HepG2 (cell line): Measurements from ENCODE around the gene ADARB2. TPM values are rescaled to one million over a fixed set of nuclear protein-coding genes. Genes with fewer than 3 reads are reported as not detected.

ENCODE experiments used
- ATAC-seq: fragments of 200-7000 bp; cut with Tn5 transposase; 3 replicates; pipeline ENCODE4 v1.9.1; 2020; ENCODE audit warnings: mild to moderate bottlenecking, moderate library complexity
- BruUV-seq: library from RNA; stranded (reverse); fragments of 400-500 nt; replicated peaks from 2 replicates; lab custom pipeline; 2021; lab: Mats Ljungman, UMichigan
- CTCF ChIA-PET: fragments of 300-600 bp; formaldehyde crosslinking; extraction: SDS; loops from one replicate; lab custom pipeline; 2021; ENCODE audit warnings: low total read pairs, inconsistent platforms, low intra/inter-chr PET ratio; lab: Yijun Ruan, JAX
- POLR2A ChIA-PET: fragments of 350-600 bp; sonication (Branson Sonifier 250); formaldehyde crosslinking; loops from one replicate; lab custom pipeline; 2020; ENCODE audit warnings: antibody characterized with exemption, inconsistent platforms; lab: Yijun Ruan, JAX
- DNase-seq: peaks from one replicate; pipeline ENCODE4 v3.0.0-alpha.2; 2015; ENCODE audit warnings: low spot score
- FAIRE-seq: peaks from 3 replicates; lab custom pipeline; 2011; peaks lifted over from hg19 to GRCh38; lab: Jason Lieb, UNC
- H2AFZ ChIP-seq: one replicate; pipeline ENCODE4 v1.6.1; 2011; ENCODE audit warnings: low read length, inconsistent platforms
- H3K27ac ChIP-seq: fragments of 300-600 bp; 3 replicates; pipeline ENCODE4 v1.8.0; 2011; ENCODE audit warnings: mixed run types, mild to moderate bottlenecking, mixed read lengths, low read length, inconsistent platforms; ENCODE audit not compliant: insufficient read depth; ENCODE audit errors: extremely low read length
- H3K27me3 ChIP-seq, 2 experiments: fragments of 200-600 bp in 1 of 2; 2 replicates in 1 of 2; 3 replicates in 1 of 2; pipeline versions ENCODE4 v1.6.0 to v1.8.0; 2011; ENCODE audit warnings: low read length in 2 of 2, mild to moderate bottlenecking in 2 of 2, moderate library complexity in 2 of 2, inconsistent platforms in 1 of 2; ENCODE audit not compliant: insufficient read depth in 2 of 2, control insufficient read depth in 1 of 2
- H3K36me3 ChIP-seq, 2 experiments: fragments of 200-600 bp in 1 of 2; replicated peaks in 1 of 2; 2 replicates in 1 of 2; 3 replicates in 1 of 2; pipeline versions ENCODE4 v1.5.1 to v1.8.0; 2011; ENCODE audit warnings: low read length in 2 of 2, inconsistent platforms in 1 of 2; ENCODE audit not compliant: insufficient read depth in 2 of 2, control insufficient read depth in 1 of 2
- H3K4me1 ChIP-seq: 2 replicates; pipeline ENCODE4 v1.5.1; 2012; ENCODE audit warnings: low read length, inconsistent platforms; ENCODE audit not compliant: insufficient read depth
- H3K4me2 ChIP-seq: 2 replicates; pipeline ENCODE4 v1.6.0; 2011; ENCODE audit warnings: low read depth, low read length, inconsistent platforms
- H3K4me3 ChIP-seq, 3 experiments: fragments of 200-600 bp in 1 of 3; sonication (generic), shearing (Covaris generic) in 1 of 3; replicated peaks in 1 of 3; 2 replicates each; pipeline ENCODE4 v1.5.1; 2011 to 2016; ENCODE audit warnings: low read length in 3 of 3, inconsistent platforms in 2 of 3, low read depth in 2 of 3, mild to moderate bottlenecking in 2 of 3, control low read depth in 1 of 3, mixed read lengths in 1 of 3; ENCODE audit not compliant: insufficient read depth in 1 of 3
- H3K79me2 ChIP-seq: one replicate; pipeline ENCODE4 v1.6.1; 2011; ENCODE audit warnings: low read length, inconsistent platforms; ENCODE audit not compliant: insufficient read depth
- H3K9ac ChIP-seq: 2 replicates; pipeline ENCODE4 v1.6.0; 2011; ENCODE audit warnings: mild to moderate bottlenecking, low read depth, low read length, inconsistent platforms; ENCODE audit not compliant: insufficient read depth
- H3K9me3 ChIP-seq: 2 replicates; pipeline ENCODE4 v1.5.1; 2012; ENCODE audit warnings: mild to moderate bottlenecking, low read length
- H4K20me1 ChIP-seq: 2 replicates; pipeline ENCODE4 v1.6.0; 2011; ENCODE audit warnings: inconsistent platforms, mild to moderate bottlenecking, low read length, moderate library complexity; ENCODE audit not compliant: insufficient read depth
- AHR ChIP-seq: IDR thresholded peaks from 2 replicates; pipeline ENCODE4 v1.6.1; 2018; ENCODE audit warnings: missing genetic modification reagents, missing compliant biosample characterization
- FOXP4 ChIP-seq: sonication (generic); formaldehyde crosslinking; IDR thresholded peaks from 2 replicates; pipeline ENCODE4 v1.4.0; 2020; ENCODE audit warnings: missing genetic modification reagents
- GABPA ChIP-seq, 2 experiments: IDR thresholded peaks; 2 replicates each; pipeline ENCODE4 v1.6.1; 2011 to 2016; ENCODE audit warnings: low read depth in 2 of 2, low read length in 1 of 2, missing biosample characterization in 1 of 2, missing genetic modification characterization in 1 of 2
- HDAC2 ChIP-seq: sonication (generic); formaldehyde crosslinking; IDR thresholded peaks from 2 replicates; pipeline ENCODE4 v1.4.0; 2020; ENCODE audit warnings: missing genetic modification reagents
- HINFP ChIP-seq: sonication (generic); formaldehyde crosslinking; IDR thresholded peaks from 2 replicates; pipeline ENCODE4 v1.4.0; 2020; ENCODE audit warnings: low read depth, mild to moderate bottlenecking, missing genetic modification reagents
- ONECUT2 ChIP-seq: sonication (generic); formaldehyde crosslinking; IDR thresholded peaks from 2 replicates; pipeline ENCODE4 v1.4.0; 2020; ENCODE audit warnings: missing genetic modification reagents
- PAX8 ChIP-seq: sonication (generic); formaldehyde crosslinking; IDR thresholded peaks from 2 replicates; pipeline ENCODE4 v1.8.0; 2022; ENCODE audit warnings: mild to moderate bottlenecking, missing genetic modification reagents, borderline replicate concordance
- PAXIP1 ChIP-seq: sonication (generic); formaldehyde crosslinking; conservative IDR thresholded peaks from 2 replicates; pipeline ENCODE4 v1.4.0; 2020; ENCODE audit warnings: mild to moderate bottlenecking, missing genetic modification reagents, moderate library complexity
- RFXAP ChIP-seq: sonication (generic); formaldehyde crosslinking; IDR thresholded peaks from 2 replicates; pipeline ENCODE4 v1.4.0; 2020; ENCODE audit warnings: missing genetic modification reagents, borderline replicate concordance
- SAFB2 ChIP-seq: sonication (generic); formaldehyde crosslinking; IDR thresholded peaks from 2 replicates; pipeline ENCODE4 v1.5.1; 2020; ENCODE audit warnings: missing genetic modification reagents, low read depth, mild to moderate bottlenecking, borderline replicate concordance
- SP2 ChIP-seq: sonication (generic); formaldehyde crosslinking; IDR thresholded peaks from 2 replicates; pipeline ENCODE4 v1.5.1; 2020; ENCODE audit warnings: mild to moderate bottlenecking, missing genetic modification reagents
- ZNF597 ChIP-seq: sonication (generic); formaldehyde crosslinking; IDR thresholded peaks from 2 replicates; pipeline ENCODE4 v1.5.0; 2020; ENCODE audit warnings: missing genetic modification reagents
- ZNF879 ChIP-seq: sonication (generic); formaldehyde crosslinking; IDR thresholded peaks from 2 replicates; pipeline ENCODE4 v1.8.1; 2023; ENCODE audit warnings: missing genetic modification reagents
- WGBS: methylation state at CpG from one replicate; pipeline ENCODE4 v1.1.6; 2017; ENCODE audit warnings: low lambda C conversion rate; 5-methylcytosine and 5-hydroxymethylcytosine counted together
- in situ Hi-C: cut with HindIII; loops from 2 replicates; pipeline ENCODE4 v1.10.0; 2017; ENCODE audit warnings: low pct_unique_long_range_greater_than_20kb; ENCODE audit not compliant: extremely low pct_ligation_motif_present
- intact Hi-C: fragments of 100-400 bp; cut with micrococcal nuclease; formaldehyde crosslinking; loops from one replicate; pipeline ENCODE4 v1.10.0; 2022; ENCODE audit not compliant: unreplicated experiment
- polyA plus RNA-seq, 8 experiments: library from polyadenylated mRNA; depleted of rRNA in 3 of 8; stranded (reverse) in 7 of 8; unstranded in 1 of 8; fragments of >200 nt; fragmentation: Illumina TruSeq in 4 of 8; extraction: Trizol in 4 of 8; gene quantifications; 2 replicates each; pipeline versions ENCODE4 v1.2.1 to v1.2.3, GENCODE V29; 2011 to 2016; ENCODE audit warnings: low read depth in 4 of 8, missing spikeins in 1 of 8, mixed read lengths in 1 of 8; ENCODE audit not compliant: insufficient read depth in 1 of 8
- total RNA-seq, 5 experiments: library from RNA; depleted of rRNA; stranded (reverse); fragments of >200 nt; fragmentation: Illumina TruSeq; extraction: Trizol; gene quantifications; 2 replicates each; pipeline ENCODE4 v1.2.3, GENCODE V29; 2016; ENCODE audit warnings: low read depth in 1 of 5

Gene ADARB2
- total and polyA plus RNA-seq, 2 of the 13 experiments (the other 11 are each of a cell fraction or from before 2014, with no cell fraction given), result not detected

- TF ChIP-seq SAFB2 (CRISPR knock-in tag) (no peak), GABPA (IDR thresholded peaks at IDR 0.05; ENCODE audit: low read depth, low read length) (no peak), GABPA (CRISPR knock-in tag; IDR thresholded peaks at IDR 0.05; ENCODE audit: low read depth) (no peak), SP2 (no peak), RFXAP (no peak)
- TF ChIP-seq, all 625 proteins: peak for 0
Measured at GRCh38 chr10:1491901-1492300, 245.4 kb downstream of the ADARB2 start (continued).

GRCh38 chr10:1489801-1490200, 247.5 kb downstream of the ADARB2 start:
- ATAC-seq (no peak), DNase-seq (no peak), FAIRE-seq (no peak)
- H3K4me2 ChIP-seq, result no peak overlapping the region
- no peaks in the 10 kb centered on the region for H3K36me3 ChIP-seq
- 38% methylated on average over 4 of the region's 4 CpGs for WGBS
- ChIA-PET POLR2A (no interaction called here), CTCF (no interaction called here)
- H4K20me1 ChIP-seq, result no peaks in the 10 kb centered on the region
- no peaks in the 10 kb centered on the region for H3K9me3 ChIP-seq
- in situ Hi-C loops (no loop called here), intact Hi-C loops (no loop called here)
- no peaks in the 10 kb centered on the region for H3K4me1 ChIP-seq
- no peaks in the 10 kb centered on the region; a peak in 2 of 5 replicates for H3K27me3 ChIP-seq
- no peak overlapping the region for H2AFZ ChIP-seq
- no TSS peak for BruUV-seq
- no peaks in the 10 kb centered on the region for H3K79me2 ChIP-seq
- no peak overlapping the region for H3K9ac ChIP-seq
- no peak overlapping the region for H3K4me3 ChIP-seq
- no peak overlapping the region for H3K27ac ChIP-seq
- TF ChIP-seq AHR (no peak), ZNF879 (no peak), FOXP4 (CRISPR knock-in tag) (no peak), PAX8 (CRISPR knock-in tag) (no peak), HDAC2 (CRISPR knock-in tag) (no peak), ZNF597 (CRISPR knock-in tag) (no peak), HINFP (no peak), ONECUT2 (CRISPR knock-in tag) (no peak), PAXIP1 (CRISPR knock-in tag) (no peak)
